Measurements from ENCODE around the gene SOX30.

Gene SOX30

GRCh38 chr5:157607371-157608161 lies 44.7 kb downstream of the SOX30 start:
- DNase-seq (ENCODE audit: low read depth): peak; percentile 31

GRCh38 chr5:157606046-157606445 lies 46.2 kb downstream of the SOX30 start:
- DNase-seq (ENCODE audit: low read depth): no peak

- DNase-seq (ENCODE audit: low read depth): peak; percentile 51
Measured at GRCh38 chr5:157603333-157604190, 48.7 kb downstream of the SOX30 start.

GRCh38 chr5:157602505-157602904 lies 49.7 kb downstream of the SOX30 start:
- no peak for DNase-seq (ENCODE audit: low read depth)

- no peak for DNase-seq (ENCODE audit: low read depth)
Measured at GRCh38 chr5:157600252-157600651, 52.0 kb downstream of the SOX30 start.

GRCh38 chr5:157599565-157599964 lies 52.7 kb downstream of the SOX30 start:
- DNase-seq (ENCODE audit: low read depth): no peak

- no peak for DNase-seq (ENCODE audit: low read depth)
Measured at GRCh38 chr5:157598350-157598936, 53.8 kb downstream of the SOX30 start.

GRCh38 chr5:157597277-157597676 lies 55.0 kb downstream of the SOX30 start:
- DNase-seq (ENCODE audit: low read depth): no peak

- no peak for DNase-seq (ENCODE audit: low read depth)
Measured at GRCh38 chr5:157596487-157596886, 55.8 kb downstream of the SOX30 start.

- no peak for DNase-seq (ENCODE audit: low read depth)
Measured at GRCh38 chr5:157594675-157595459, 57.4 kb downstream of the SOX30 start.

- no peak for DNase-seq (ENCODE audit: low read depth)
Measured at GRCh38 chr5:157594257-157594656, 58.0 kb downstream of the SOX30 start.

GRCh38 chr5:157593052-157593757 lies 59.0 kb downstream of the SOX30 start:
- DNase-seq (ENCODE audit: low read depth): no peak

- no peak for DNase-seq (ENCODE audit: low read depth)
Measured at GRCh38 chr5:157592594-157592993, 59.6 kb downstream of the SOX30 start.

- DNase-seq (ENCODE audit: low read depth): no peak
Measured at GRCh38 chr5:157590478-157590877, 61.8 kb downstream of the SOX30 start.

- DNase-seq (ENCODE audit: low read depth): no peak
Measured at GRCh38 chr5:157584628-157585027, 67.6 kb downstream of the SOX30 start.

GRCh38 chr5:157582731-157583620 lies 69.3 kb downstream of the SOX30 start:
- DNase-seq (ENCODE audit: low read depth): no peak

- no peak for DNase-seq (ENCODE audit: low read depth)
Measured at GRCh38 chr5:157581901-157582300, 70.3 kb downstream of the SOX30 start.

GRCh38 chr5:157578079-157578780 lies 74.0 kb downstream of the SOX30 start:
- DNase-seq (ENCODE audit: low read depth): no peak

GRCh38 chr5:157576678-157577077 lies 75.6 kb downstream of the SOX30 start:
- DNase-seq (ENCODE audit: low read depth): no peak
